KMS-11 (cell line): ENCODE data around the gene DDIT3.

Experiments
- H2AFZ ChIP-seq: fragments of 200-600 bp; sonication (generic); 2 replicates; pipeline ENCODE4 v1.6.1; 2016; ENCODE audit warnings: antibody characterized with exemption, mixed run types, low read depth
- H3K27ac ChIP-seq: fragments of 200-600 bp; sonication (generic); 2 replicates; pipeline ENCODE4 v1.6.1; 2016; ENCODE audit warnings: mild to moderate bottlenecking, mixed run types
- H3K27me3 ChIP-seq: fragments of 200-600 bp; sonication (generic); 2 replicates; pipeline ENCODE4 v1.6.1; 2017; ENCODE audit warnings: mild to moderate bottlenecking, low read depth, mixed run types, moderate library complexity; ENCODE audit not compliant: insufficient read depth
- H3K36me3 ChIP-seq: fragments of 200-600 bp; sonication (generic); 2 replicates; pipeline ENCODE4 v1.6.1; 2017; ENCODE audit warnings: mild to moderate bottlenecking, mixed run types; ENCODE audit not compliant: insufficient read depth
- H3K4me1 ChIP-seq: fragments of 200-600 bp; sonication (generic); 2 replicates; pipeline ENCODE4 v1.6.1; 2016; ENCODE audit warnings: mild to moderate bottlenecking, low read depth, mixed run types; ENCODE audit not compliant: poor library complexity, severe bottlenecking
- H3K4me2 ChIP-seq: fragments of 200-600 bp; sonication (generic); 2 replicates; pipeline ENCODE4 v1.7.0; 2016; ENCODE audit warnings: mild to moderate bottlenecking, mixed run types
- H3K4me3 ChIP-seq: fragments of 200-600 bp; sonication (generic); IDR thresholded peaks from 2 replicates; pipeline ENCODE4 v1.6.1; 2017; ENCODE audit warnings: low read depth, low read length, mixed read lengths; ENCODE audit not compliant: insufficient read depth
- H3K79me2 ChIP-seq: fragments of 200-600 bp; sonication (generic); 2 replicates; pipeline ENCODE4 v1.6.1; 2016; ENCODE audit warnings: low read depth, mixed run types; ENCODE audit not compliant: insufficient read depth
- H3K9ac ChIP-seq: fragments of 200-600 bp; sonication (generic); 2 replicates; pipeline ENCODE4 v1.6.1; 2016; ENCODE audit warnings: mild to moderate bottlenecking, mixed run types
- H4K20me1 ChIP-seq: fragments of 200-600 bp; sonication (generic); 2 replicates; pipeline ENCODE4 v1.6.1; 2016; ENCODE audit warnings: mild to moderate bottlenecking, mixed run types; ENCODE audit not compliant: insufficient read depth
- CTCF ChIP-seq: fragments of 200-600 bp; sonication (generic); conservative IDR thresholded peaks from 2 replicates; pipeline ENCODE4 v1.6.1; 2017; ENCODE audit warnings: low read depth, mild to moderate bottlenecking, antibody characterized with exemption, low read length, moderate library complexity, mixed read lengths

The DDIT3 gene

GRCh38 chr12:57473392-57473791 lies 46.9 kb downstream of the DDIT3 start:
- Histone ChIP-seq H3K27me3 (peaks cover 65% of the 10 kb centered on the region), H2AFZ (no peak overlapping the region), H3K9ac (no peak overlapping the region), H3K27ac (no peak overlapping the region), H3K36me3 (no peaks in the 10 kb centered on the region), H3K4me2 (no peak overlapping the region), H4K20me1 (no peaks in the 10 kb centered on the region), H3K4me3 (no peak overlapping the region), H3K4me1 (peaks cover 9% of the 10 kb centered on the region), H3K79me2 (no peaks in the 10 kb centered on the region)
- no peak for TF ChIP-seq CTCF

GRCh38 chr12:57472391-57472790 lies 47.9 kb downstream of the DDIT3 start:
- peaks cover 3% of the 10 kb centered on the region for H3K4me1 ChIP-seq
- no peak overlapping the region for H3K4me3 ChIP-seq
- no peaks in the 10 kb centered on the region for H4K20me1 ChIP-seq
- no peak overlapping the region for H3K4me2 ChIP-seq
- no peak for TF ChIP-seq CTCF
- no peak overlapping the region for H2AFZ ChIP-seq
- no peak overlapping the region for H3K27ac ChIP-seq
- no peak overlapping the region for H3K9ac ChIP-seq
- H3K79me2 ChIP-seq = no peaks in the 10 kb centered on the region
- no peaks in the 10 kb centered on the region for H3K36me3 ChIP-seq
- H3K27me3 ChIP-seq = peaks cover 72% of the 10 kb centered on the region

GRCh38 chr12:57471661-57472060 lies 48.7 kb downstream of the DDIT3 start:
- Histone ChIP-seq H4K20me1 (no peaks in the 10 kb centered on the region), H3K79me2 (no peaks in the 10 kb centered on the region), H3K4me2 (no peak overlapping the region), H3K4me3 (no peak overlapping the region), H3K9ac (no peak overlapping the region), H3K27me3 (peaks cover 79% of the 10 kb centered on the region), H3K27ac (no peak overlapping the region), H3K36me3 (no peaks in the 10 kb centered on the region), H2AFZ (no peak overlapping the region), H3K4me1 (no peaks in the 10 kb centered on the region)
- no peak for TF ChIP-seq CTCF

GRCh38 chr12:57470970-57471656 lies 49.2 kb downstream of the DDIT3 start:
- no peak for TF ChIP-seq CTCF
- Histone ChIP-seq H3K79me2 (no peaks in the 10 kb centered on the region), H4K20me1 (no peaks in the 10 kb centered on the region), H3K27ac (no peak overlapping the region), H3K9ac (no peak overlapping the region), H2AFZ (no peak overlapping the region), H3K4me3 (no peak overlapping the region), H3K4me2 (no peak overlapping the region), H3K36me3 (no peaks in the 10 kb centered on the region), H3K27me3 (peaks cover 84% of the 10 kb centered on the region), H3K4me1 (no peaks in the 10 kb centered on the region)
